Aorta (tissue), 4 donors: Measurements from ENCODE around the gene IL1A. TPM values are rescaled to one million over a fixed set of nuclear protein-coding genes. Genes with fewer than 3 reads are reported as not detected.

Experiments
- polyA plus RNA-seq, 2 donors: library from polyadenylated mRNA; stranded (reverse); fragments of 200-250 nt; gene quantifications; one replicate each; pipeline ENCODE4 v1.2.3, GENCODE V29; 2013
- total RNA-seq, 2 donors: library from RNA; stranded (reverse); fragmentation: NEBNext Ultra II Directional; extraction: Animal tissue kit (Norgen Biotek cat#: 25700); gene quantifications; one replicate each; pipeline ENCODE4 v1.2.1, GENCODE V29; 2021
- donor health status: healthy with polysubstance abuse.
- donor health status: Bipolar disorder and iron deficiency.
- donor health status: DM: no; HTN: no; CAD: no.
- donor health status: DM: yes; HTN: yes; CAD: no.

The IL1A gene
- total and polyA plus RNA-seq, 4 donors = 0.19 TPM; not detected in 3

Other genes starting within 250 kb of the IL1A start
- gene POLR1B, start 242.0 kb downstream of the IL1A start, total RNA-seq = 10 to 100 TPM in 1 of 2 donors, 1 to 10 TPM in 1; 9.4 to 13.5 TPM
- gene POLR1B, start 242.0 kb downstream of the IL1A start, polyA plus RNA-seq = 1 to 10 TPM; 3.6 to 3.8 TPM
- 10 to 100 TPM; 19.0 to 19.2 TPM for gene CHCHD5, start 199.9 kb downstream of the IL1A start, total RNA-seq
- 10 to 100 TPM; 27.7 to 32.0 TPM for gene CHCHD5, start 199.9 kb downstream of the IL1A start, polyA plus RNA-seq
- 10 to 100 TPM; 51.9 to 82.6 TPM for gene SLC20A1, start 138.6 kb downstream of the IL1A start, total RNA-seq
- 10 to 100 TPM in 1 of 2 donors, 1 to 10 TPM in 1; 7.0 to 19.6 TPM for gene SLC20A1, start 138.6 kb downstream of the IL1A start, polyA plus RNA-seq
- under 1 TPM in 1 of 2 donors, not detected in 1; 0.23 TPM for gene NT5DC4, start 63.5 kb downstream of the IL1A start, total RNA-seq
- gene NT5DC4, start 63.5 kb downstream of the IL1A start, polyA plus RNA-seq = not detected
- gene CKAP2L, start 19.9 kb downstream of the IL1A start, total RNA-seq = under 1 TPM; 0.65 to 0.69 TPM
- under 1 TPM; under 0.01 to 0.08 TPM for gene CKAP2L, start 19.9 kb downstream of the IL1A start, polyA plus RNA-seq
- gene IL1B, start 52.3 kb upstream of the IL1A start, total RNA-seq = 1 to 10 TPM; 2.8 to 9.3 TPM
- gene IL1B, start 52.3 kb upstream of the IL1A start, polyA plus RNA-seq = 1 to 10 TPM; 1.2 to 1.9 TPM
- gene IL37, start 126.7 kb upstream of the IL1A start, total RNA-seq = not detected
- not detected for gene IL37, start 126.7 kb upstream of the IL1A start, polyA plus RNA-seq
- not detected for gene IL36G, start 193.5 kb upstream of the IL1A start, total RNA-seq
- not detected for gene IL36G, start 193.5 kb upstream of the IL1A start, polyA plus RNA-seq
- gene IL36A, start 221.0 kb upstream of the IL1A start, total RNA-seq = not detected
- not detected for gene IL36A, start 221.0 kb upstream of the IL1A start, polyA plus RNA-seq